ENCODE results near the gene PSMF1. TPM values are rescaled to one million over a fixed set of nuclear protein-coding genes. Genes with fewer than 3 reads are reported as not detected.
"Not testable (repeated sequence)": the region's sequence is repeated elsewhere in the genome, so short reads cannot be mapped to it uniquely, and the experiment has no call there.

PSMF1 gene
- total RNA-seq, 1 donor from 2014 or later, result 131 TPM

DNA sequence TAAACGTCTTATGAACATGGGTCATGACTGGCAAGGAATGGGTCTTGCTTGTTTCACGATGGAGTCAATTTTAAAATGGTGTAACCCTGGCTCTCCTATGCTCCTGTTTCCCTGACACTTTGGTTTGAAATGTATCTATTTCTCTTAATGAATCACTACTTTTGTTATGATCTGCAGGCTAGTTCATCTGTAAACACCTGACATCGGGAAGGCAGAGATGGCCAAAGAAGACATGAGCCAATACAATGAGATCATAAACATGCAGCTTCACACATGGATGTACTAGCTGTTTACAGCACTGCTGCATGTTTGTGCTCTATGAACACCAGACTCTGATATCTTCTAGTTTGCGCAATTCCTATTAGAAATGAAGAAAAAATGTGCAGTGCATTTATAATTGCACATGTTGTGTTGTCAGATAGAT lies 96.4 kb downstream of the PSMF1 start:
- no peak for TF ChIP-seq CTCF (IDR thresholded peaks at IDR 0.05)
- H3K27me3 ChIP-seq (ENCODE audit: low read depth), result no peaks in the 10 kb centered on the region
- H3K4me3 ChIP-seq, result no peak overlapping the region
- intact Hi-C loops (cut with DNase I), result no loop called here
- no peak for DNase-seq
- H3K9me3 ChIP-seq, result no peaks in the 10 kb centered on the region
- no peak overlapping the region for H3K27ac ChIP-seq
- ATAC-seq, result no peak
- peaks cover 9% of the 10 kb centered on the region for H3K4me1 ChIP-seq
- H3K36me3 ChIP-seq, result no peaks in the 10 kb centered on the region

GRCh38 chr20:1215386-1216170 lies 97.2 kb downstream of the PSMF1 start:
- H3K27ac ChIP-seq, result no peak overlapping the region
- TF ChIP-seq CTCF (IDR thresholded peaks at IDR 0.05), result no peak
- H3K4me1 ChIP-seq, result peaks cover 9% of the 10 kb centered on the region
- H3K36me3 ChIP-seq, result no peaks in the 10 kb centered on the region
- no peak overlapping the region for H3K4me3 ChIP-seq
- H3K27me3 ChIP-seq (ENCODE audit: low read depth), result no peaks in the 10 kb centered on the region
- no peaks in the 10 kb centered on the region for H3K9me3 ChIP-seq
- ATAC-seq (no peak), DNase-seq (no peak)
- intact Hi-C loops (cut with DNase I), result no loop called here

GRCh38 chr20:1216527-1217427 lies 98.4 kb downstream of the PSMF1 start:
- intact Hi-C loops (cut with DNase I); ATAC-seq; H3K9me3 ChIP-seq; DNase-seq; H3K4me3 ChIP-seq; H3K4me1 ChIP-seq; H3K36me3 ChIP-seq; H3K27me3 ChIP-seq (ENCODE audit: low read depth); H3K27ac ChIP-seq: not testable (repeated sequence)

Other genes starting within 250 kb of the PSMF1 start
- gene ANGPT4, start 202.3 kb upstream of the PSMF1 start, total RNA-seq, result 6.0 TPM
- 5.7 TPM for gene RSPO4, start 116.3 kb upstream of the PSMF1 start, total RNA-seq
- gene TMEM74B, start 66.4 kb downstream of the PSMF1 start, total RNA-seq, result 15.8 TPM
- 2.1 TPM for gene C20orf202, start 84.9 kb downstream of the PSMF1 start, total RNA-seq
- not detected for gene RAD21L1, start 107.4 kb downstream of the PSMF1 start, total RNA-seq
- gene SNPH, start 147.7 kb downstream of the PSMF1 start, total RNA-seq, result 3.8 TPM
- gene SDCBP2, start 210.5 kb downstream of the PSMF1 start, total RNA-seq, result 10.8 TPM